GM23338 (cell line): ENCODE data around the gene TFPI2. TPM values are rescaled to one million over a fixed set of nuclear protein-coding genes. Genes with fewer than 3 reads are reported as not detected.

Source experiments
- ATAC-seq: fragments of 200-7000 bp; cut with Tn5 transposase; 3 replicates; pipeline ENCODE4 v1.9.1; 2020
- DNase-seq: peaks from one replicate; pipeline ENCODE4 v3.0.0-alpha.2; 2015; ENCODE audit warnings: low spot score
- H2AFZ ChIP-seq: fragments of 200-600 bp; sonication (generic); 2 replicates; pipeline ENCODE4 v1.8.0; 2016; ENCODE audit warnings: antibody characterized with exemption, mild to moderate bottlenecking, moderate library complexity
- H3F3A ChIP-seq: fragments of 200-600 bp; sonication (generic); replicated peaks from 2 replicates; pipeline ENCODE4 v1.8.0; 2017; ENCODE audit warnings: antibody characterized with exemption, mixed run types, low read depth
- H3K27ac ChIP-seq: fragments of 200-600 bp; sonication (generic); 2 replicates; pipeline ENCODE4 v1.6.1; 2016; ENCODE audit warnings: low read depth
- H3K27me3 ChIP-seq: fragments of 200-600 bp; sonication (generic); 2 replicates; pipeline ENCODE4 v1.8.0; 2016; ENCODE audit warnings: mild to moderate bottlenecking, mixed run types, moderate library complexity; ENCODE audit not compliant: insufficient read depth
- H3K36me3 ChIP-seq: fragments of 200-600 bp; sonication (generic); 2 replicates; pipeline ENCODE4 v1.8.0; 2016; ENCODE audit warnings: mild to moderate bottlenecking; ENCODE audit not compliant: insufficient read depth
- H3K4me1 ChIP-seq: fragments of 200-600 bp; sonication (generic); 2 replicates; pipeline ENCODE4 v1.8.0; 2016; ENCODE audit warnings: mild to moderate bottlenecking, moderate library complexity; ENCODE audit not compliant: insufficient read depth
- H3K4me2 ChIP-seq: fragments of 200-600 bp; sonication (generic); 2 replicates; pipeline ENCODE4 v1.7.1; 2017; ENCODE audit warnings: mixed run types
- H3K4me3 ChIP-seq: fragments of 200-600 bp; sonication (generic); 2 replicates; pipeline ENCODE4 v1.6.1; 2016; ENCODE audit warnings: mixed run types
- H3K79me2 ChIP-seq: fragments of 200-600 bp; sonication (generic); replicated peaks from 2 replicates; pipeline ENCODE4 v1.8.0; 2017; ENCODE audit warnings: mild to moderate bottlenecking; ENCODE audit not compliant: insufficient read depth
- H3K9me2 ChIP-seq: fragments of 200-600 bp; sonication (generic); 2 replicates; pipeline ENCODE4 v1.8.0; 2017; ENCODE audit not compliant: insufficient read depth
- H4K20me1 ChIP-seq: fragments of 200-600 bp; sonication (generic); replicated peaks from 2 replicates; pipeline ENCODE4 v1.8.0; 2017; ENCODE audit warnings: mild to moderate bottlenecking; ENCODE audit not compliant: insufficient read depth
- H3K27ac Mint-ChIP-seq: 2 replicates; pipeline ENCODE4 v1.8.0; 2020; ENCODE audit warnings: inconsistent platforms, mild to moderate bottlenecking, moderate library complexity, mixed read lengths
- H3K27me3 Mint-ChIP-seq: 3 replicates; pipeline ENCODE4 v1.8.0; 2022; ENCODE audit warnings: low read depth, mild to moderate bottlenecking, moderate library complexity, mixed read lengths, inconsistent platforms; ENCODE audit not compliant: insufficient read depth, poor library complexity
- H3K36me3 Mint-ChIP-seq: 3 replicates; pipeline ENCODE4 v1.8.0; 2021; ENCODE audit warnings: low read depth, mild to moderate bottlenecking, inconsistent platforms, moderate library complexity, mixed read lengths
- H3K4me1 Mint-ChIP-seq: 3 replicates; pipeline ENCODE4 v1.8.0; 2020; ENCODE audit warnings: mild to moderate bottlenecking, inconsistent platforms, mixed read lengths
- H3K4me3 Mint-ChIP-seq: 3 replicates; pipeline ENCODE4 v1.8.0; 2021; ENCODE audit warnings: moderate library complexity, mild to moderate bottlenecking, inconsistent platforms, mixed read lengths
- H3K9me3 Mint-ChIP-seq: 3 replicates; pipeline ENCODE4 v1.8.0; 2020; ENCODE audit warnings: moderate library complexity, mild to moderate bottlenecking, inconsistent platforms, mixed read lengths
- EZH2 ChIP-seq: fragments of 200-600 bp; sonication (generic); IDR thresholded peaks from one replicate; pipeline ENCODE4 v1.8.0; 2017; ENCODE audit warnings: antibody characterized with exemption, mild to moderate bottlenecking, low read depth; ENCODE audit not compliant: unreplicated experiment
- EZH2phosphoT487 ChIP-seq: fragments of 200-600 bp; sonication (generic); IDR thresholded peaks from one replicate; pipeline ENCODE4 v1.8.1; 2018; ENCODE audit warnings: antibody characterized with exemption; ENCODE audit not compliant: unreplicated experiment
- JUNB ChIP-seq: IDR thresholded peaks from one replicate; pipeline ENCODE4 v1.6.1; 2016; ENCODE audit warnings: antibody characterized with exemption; ENCODE audit not compliant: unreplicated experiment
- NANOG ChIP-seq: IDR thresholded peaks from 2 replicates; pipeline ENCODE4 v1.6.1; 2016; ENCODE audit warnings: antibody characterized with exemption, borderline replicate concordance
- STAT1 ChIP-seq: IDR thresholded peaks from one replicate; pipeline ENCODE4 v1.6.1; 2016; ENCODE audit warnings: antibody characterized with exemption; ENCODE audit not compliant: unreplicated experiment
- ZNF114 ChIP-seq: fragments of 250-450 bp; sonication (Bioruptor Pico); IDR thresholded peaks from 2 replicates; pipeline ENCODE4 v1.5.0; 2020; ENCODE audit warnings: mild to moderate bottlenecking, moderate library complexity
- ZNF331 ChIP-seq: fragments of 250-450 bp; sonication (Bioruptor Pico); IDR thresholded peaks from 2 replicates; pipeline ENCODE4 v1.5.0; 2020; ENCODE audit warnings: low read depth, mild to moderate bottlenecking, moderate library complexity
- polyA plus RNA-seq: library from polyadenylated mRNA; unstranded; fragments of >200 nt; fragmentation: Nextera tagmentation; extraction: Ambion mirVana; gene quantifications from 2 replicates; pipeline ENCODE4 v1.2.1, GENCODE V29; 2016
- total RNA-seq: library from RNA; depleted of rRNA; stranded (reverse); fragments of >200 nt; shearing (Covaris generic); gene quantifications from 2 replicates; pipeline ENCODE4 v1.2.3, GENCODE V29; 2014
- TF ChIP-seq, protein P1 (sequence below): fragments of 250-450 bp; sonication (Bioruptor Pico); IDR thresholded peaks from 2 replicates; pipeline ENCODE4 v1.5.0; 2020; ENCODE audit warnings: mild to moderate bottlenecking, moderate library complexity

Gene TFPI2
- total and polyA plus RNA-seq, 2 experiments from 2014 or later, result 13.3 to 18.1 TPM

DNA sequence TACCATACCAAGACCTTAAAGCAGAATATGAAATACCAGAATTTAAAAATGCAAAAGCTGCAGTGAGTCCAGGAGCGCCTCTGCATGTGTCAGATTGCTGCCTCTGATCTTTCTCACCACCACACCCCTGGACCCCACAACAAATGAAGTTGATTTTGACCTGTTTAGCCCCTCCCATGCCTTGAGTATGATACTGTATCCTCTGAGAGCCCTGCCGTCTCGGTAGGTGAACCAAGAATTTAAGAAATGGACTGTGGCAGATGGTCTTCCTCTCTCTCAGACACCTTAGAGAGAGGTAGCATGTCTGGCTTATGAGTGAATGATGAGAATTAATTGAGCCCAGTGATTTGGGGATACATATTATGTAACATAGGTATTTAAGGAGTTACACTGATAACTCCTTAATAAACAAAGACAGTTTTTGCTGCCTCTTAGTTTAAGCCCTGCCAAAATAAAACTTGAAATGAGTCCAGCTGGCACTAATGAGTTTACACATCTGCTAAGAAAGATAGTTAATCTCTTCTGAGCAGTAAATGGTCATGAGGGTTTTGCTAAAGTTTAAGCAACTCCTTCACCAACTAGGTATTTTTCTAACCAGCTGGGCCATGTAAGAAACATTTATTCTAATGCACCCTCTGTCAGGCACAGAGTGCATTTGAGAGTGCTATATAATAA, 4.5 kb upstream of the TFPI2 start:
- Histone ChIP-seq H2AFZ (no peak overlapping the region), H3K4me3 (no peak overlapping the region), H3K4me1 (no peaks in the 10 kb centered on the region), H3K27me3 (peaks cover 11% of the 10 kb centered on the region), H3F3A (no peaks in the 10 kb centered on the region), H3K27ac (no peak overlapping the region), H4K20me1 (no peaks in the 10 kb centered on the region), H3K9me2 (no peaks in the 10 kb centered on the region), H3K36me3 (no peaks in the 10 kb centered on the region), H3K4me2 (no peak overlapping the region), H3K79me2 (no peaks in the 10 kb centered on the region)
- Mint-ChIP-seq H3K9me3 (no peaks in the 10 kb centered on the region; the same call in 2 of the 3 replicates), H3K36me3 (no peaks in the 10 kb centered on the region), H3K27ac (no peak overlapping the region), H3K4me3 (no peak overlapping the region), H3K4me1 (no peaks in the 10 kb centered on the region; the same call in 2 of the 3 replicates), H3K27me3 (no peaks in the 10 kb centered on the region)
- DNase-seq, result no peak
- no peak for ATAC-seq
- TF ChIP-seq STAT1, result no peak
- no peak for TF ChIP-seq ZNF331 (CRISPR knock-in tag)
- TF ChIP-seq, protein P1, sequence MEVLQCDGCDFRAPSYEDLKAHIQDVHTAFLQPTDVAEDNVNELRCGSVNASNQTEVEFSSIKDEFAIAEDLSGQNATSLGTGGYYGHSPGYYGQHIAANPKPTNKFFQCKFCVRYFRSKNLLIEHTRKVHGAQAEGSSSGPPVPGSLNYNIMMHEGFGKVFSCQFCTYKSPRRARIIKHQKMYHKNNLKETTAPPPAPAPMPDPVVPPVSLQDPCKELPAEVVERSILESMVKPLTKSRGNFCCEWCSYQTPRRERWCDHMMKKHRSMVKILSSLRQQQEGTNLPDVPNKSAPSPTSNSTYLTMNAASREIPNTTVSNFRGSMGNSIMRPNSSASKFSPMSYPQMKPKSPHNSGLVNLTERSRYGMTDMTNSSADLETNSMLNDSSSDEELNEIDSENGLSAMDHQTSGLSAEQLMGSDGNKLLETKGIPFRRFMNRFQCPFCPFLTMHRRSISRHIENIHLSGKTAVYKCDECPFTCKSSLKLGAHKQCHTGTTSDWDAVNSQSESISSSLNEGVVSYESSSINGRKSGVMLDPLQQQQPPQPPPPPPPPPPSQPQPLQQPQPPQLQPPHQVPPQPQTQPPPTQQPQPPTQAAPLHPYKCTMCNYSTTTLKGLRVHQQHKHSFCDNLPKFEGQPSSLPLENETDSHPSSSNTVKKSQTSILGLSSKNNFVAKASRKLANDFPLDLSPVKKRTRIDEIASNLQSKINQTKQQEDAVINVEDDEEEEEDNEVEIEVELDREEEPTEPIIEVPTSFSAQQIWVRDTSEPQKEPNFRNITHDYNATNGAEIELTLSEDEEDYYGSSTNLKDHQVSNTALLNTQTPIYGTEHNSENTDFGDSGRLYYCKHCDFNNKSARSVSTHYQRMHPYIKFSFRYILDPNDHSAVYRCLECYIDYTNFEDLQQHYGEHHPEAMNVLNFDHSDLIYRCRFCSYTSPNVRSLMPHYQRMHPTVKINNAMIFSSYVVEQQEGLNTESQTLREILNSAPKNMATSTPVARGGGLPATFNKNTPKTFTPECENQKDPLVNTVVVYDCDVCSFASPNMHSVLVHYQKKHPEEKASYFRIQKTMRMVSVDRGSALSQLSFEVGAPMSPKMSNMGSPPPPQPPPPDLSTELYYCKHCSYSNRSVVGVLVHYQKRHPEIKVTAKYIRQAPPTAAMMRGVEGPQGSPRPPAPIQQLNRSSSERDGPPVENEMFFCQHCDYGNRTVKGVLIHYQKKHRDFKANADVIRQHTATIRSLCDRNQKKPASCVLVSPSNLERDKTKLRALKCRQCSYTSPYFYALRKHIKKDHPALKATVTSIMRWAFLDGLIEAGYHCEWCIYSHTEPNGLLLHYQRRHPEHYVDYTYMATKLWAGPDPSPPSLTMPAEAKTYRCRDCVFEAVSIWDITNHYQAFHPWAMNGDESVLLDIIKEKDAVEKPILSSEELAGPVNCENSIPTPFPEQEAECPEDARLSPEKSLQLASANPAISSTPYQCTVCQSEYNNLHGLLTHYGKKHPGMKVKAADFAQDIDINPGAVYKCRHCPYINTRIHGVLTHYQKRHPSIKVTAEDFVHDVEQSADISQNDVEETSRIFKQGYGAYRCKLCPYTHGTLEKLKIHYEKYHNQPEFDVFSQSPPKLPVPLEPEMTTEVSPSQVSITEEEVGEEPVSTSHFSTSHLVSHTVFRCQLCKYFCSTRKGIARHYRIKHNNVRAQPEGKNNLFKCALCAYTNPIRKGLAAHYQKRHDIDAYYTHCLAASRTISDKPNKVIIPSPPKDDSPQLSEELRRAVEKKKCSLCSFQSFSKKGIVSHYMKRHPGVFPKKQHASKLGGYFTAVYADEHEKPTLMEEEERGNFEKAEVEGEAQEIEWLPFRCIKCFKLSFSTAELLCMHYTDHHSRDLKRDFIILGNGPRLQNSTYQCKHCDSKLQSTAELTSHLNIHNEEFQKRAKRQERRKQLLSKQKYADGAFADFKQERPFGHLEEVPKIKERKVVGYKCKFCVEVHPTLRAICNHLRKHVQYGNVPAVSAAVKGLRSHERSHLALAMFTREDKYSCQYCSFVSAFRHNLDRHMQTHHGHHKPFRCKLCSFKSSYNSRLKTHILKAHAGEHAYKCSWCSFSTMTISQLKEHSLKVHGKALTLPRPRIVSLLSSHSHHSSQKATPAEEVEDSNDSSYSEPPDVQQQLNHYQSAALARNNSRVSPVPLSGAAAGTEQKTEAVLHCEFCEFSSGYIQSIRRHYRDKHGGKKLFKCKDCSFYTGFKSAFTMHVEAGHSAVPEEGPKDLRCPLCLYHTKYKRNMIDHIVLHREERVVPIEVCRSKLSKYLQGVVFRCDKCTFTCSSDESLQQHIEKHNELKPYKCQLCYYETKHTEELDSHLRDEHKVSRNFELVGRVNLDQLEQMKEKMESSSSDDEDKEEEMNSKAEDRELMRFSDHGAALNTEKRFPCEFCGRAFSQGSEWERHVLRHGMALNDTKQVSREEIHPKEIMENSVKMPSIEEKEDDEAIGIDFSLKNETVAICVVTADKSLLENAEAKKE (CRISPR knock-in tag), result no peak
- TF ChIP-seq EZH2phosphoT487, result no peak
- no peak for TF ChIP-seq ZNF114
- no peak for TF ChIP-seq EZH2
- no peak for TF ChIP-seq NANOG
- TF ChIP-seq JUNB, result no peak
